8988T (cell line): ENCODE data around the gene KCTD13.
A peak's percentile ranks its signal among the peaks of the same experiment; 100 is the strongest.
"Not testable (repeated sequence)": the region's sequence is repeated elsewhere in the genome, so short reads cannot be mapped to it uniquely, and the experiment has no call there.

Experiments used
- DNase-seq: peaks from one replicate; pipeline ENCODE4 v3.0.0; 2011

KCTD13 gene

DNA sequence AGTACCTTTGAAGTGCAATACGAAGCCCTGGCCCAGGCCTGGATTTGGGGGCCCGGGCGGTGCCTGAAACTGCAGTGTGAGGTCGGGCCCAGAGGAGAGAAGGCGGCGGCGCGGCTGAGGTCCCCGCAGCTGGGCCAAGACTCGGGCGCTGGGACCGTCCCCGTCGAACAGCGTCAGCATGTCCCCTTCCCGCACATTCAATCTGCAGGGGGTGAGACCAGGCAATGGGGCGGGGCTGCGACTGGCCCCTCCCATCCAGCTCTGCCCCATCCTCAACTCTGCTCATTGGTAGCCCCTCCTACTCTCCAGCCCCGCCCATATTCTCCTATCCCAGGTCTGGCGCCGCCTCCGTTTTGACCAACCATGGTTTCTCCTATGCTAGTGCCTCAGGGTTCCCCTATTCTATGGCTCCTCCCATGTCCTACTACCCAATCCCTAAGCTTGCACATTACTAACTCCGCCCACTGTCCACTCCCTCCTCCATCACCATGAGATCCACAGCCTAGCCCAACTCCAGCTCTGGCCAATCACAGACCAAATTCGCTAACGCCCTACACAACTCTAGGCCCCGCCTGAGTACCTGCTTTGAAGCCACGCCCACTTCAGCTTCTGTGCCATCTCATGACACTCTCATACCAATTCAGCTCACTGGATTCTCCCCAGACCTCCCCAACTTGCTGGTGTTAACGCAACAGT, 48.6 kb downstream of the KCTD13 start:
- DNase-seq, result no peak

DNA sequence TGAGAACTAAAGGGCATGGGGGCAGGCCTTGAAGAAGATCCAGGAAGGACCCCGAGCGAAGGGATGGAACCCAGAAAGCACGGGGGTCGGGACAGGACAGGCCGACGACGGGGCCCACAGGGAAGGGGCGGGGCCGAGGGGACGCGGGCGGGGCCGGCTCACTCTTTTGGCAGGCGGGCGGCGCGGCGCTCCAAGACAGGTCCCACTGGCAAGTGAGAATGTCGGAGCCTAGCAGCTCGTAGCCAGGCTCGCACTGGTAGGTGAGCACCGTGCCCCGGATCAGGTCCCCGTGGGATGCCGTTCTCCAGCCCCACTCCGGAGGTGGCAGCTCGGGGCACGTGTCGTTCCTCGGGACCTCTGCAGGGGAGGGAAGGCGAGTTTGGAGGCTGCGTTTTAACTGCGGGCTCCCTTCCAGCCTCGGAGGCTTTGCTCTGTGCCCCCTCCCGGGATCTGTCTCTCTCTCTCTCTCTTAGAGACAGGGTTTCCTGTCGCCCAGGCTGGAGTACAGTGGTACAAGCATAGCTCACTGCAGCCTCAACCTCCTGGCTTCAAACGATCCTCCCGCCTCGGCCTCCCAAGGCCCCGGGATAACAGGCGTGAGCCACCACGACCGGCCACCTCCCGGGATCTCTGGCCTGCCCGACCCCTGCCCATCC, 49.3 kb downstream of the KCTD13 start:
- no peak for DNase-seq

DNA sequence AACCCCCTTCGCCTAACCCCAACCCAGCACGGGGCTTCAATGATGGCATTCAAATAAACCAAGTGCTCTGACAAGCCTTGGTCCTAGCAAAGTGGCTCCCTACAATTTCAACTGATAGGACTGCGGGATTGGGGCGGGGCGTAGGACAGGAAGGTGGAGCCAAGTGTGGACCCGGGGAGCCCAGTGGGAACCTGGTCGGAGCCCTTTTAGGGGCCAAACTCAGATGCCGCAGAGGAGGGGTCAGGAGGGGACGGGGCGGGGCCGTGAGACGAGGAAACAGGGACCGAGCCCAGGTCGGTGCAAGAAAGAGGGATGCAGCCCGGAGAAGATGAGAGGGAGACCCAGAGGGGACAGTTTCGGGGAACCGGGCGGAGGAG, 49.8 kb downstream of the KCTD13 start:
- no peak for DNase-seq

DNA sequence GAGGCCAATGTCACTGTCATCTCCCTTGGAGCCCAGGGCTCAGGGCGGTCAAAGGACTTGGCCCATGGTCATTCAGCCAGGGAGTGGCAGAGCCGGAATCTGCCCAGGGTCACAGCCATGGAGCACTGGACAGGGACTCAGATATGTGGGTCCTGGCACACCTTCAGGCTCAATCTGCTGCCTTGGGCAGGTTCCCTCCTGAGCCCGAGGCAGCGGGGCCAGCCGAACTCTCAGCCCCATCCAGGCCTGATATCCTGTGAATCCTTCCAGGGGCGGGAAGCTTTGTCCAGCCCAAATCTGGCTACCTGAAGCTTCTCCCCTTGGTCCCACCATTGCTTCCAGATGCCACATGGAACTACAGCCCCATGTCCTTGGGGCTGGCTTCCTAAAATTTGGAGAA, 50.8 kb downstream of the KCTD13 start:
- no peak for DNase-seq

DNA sequence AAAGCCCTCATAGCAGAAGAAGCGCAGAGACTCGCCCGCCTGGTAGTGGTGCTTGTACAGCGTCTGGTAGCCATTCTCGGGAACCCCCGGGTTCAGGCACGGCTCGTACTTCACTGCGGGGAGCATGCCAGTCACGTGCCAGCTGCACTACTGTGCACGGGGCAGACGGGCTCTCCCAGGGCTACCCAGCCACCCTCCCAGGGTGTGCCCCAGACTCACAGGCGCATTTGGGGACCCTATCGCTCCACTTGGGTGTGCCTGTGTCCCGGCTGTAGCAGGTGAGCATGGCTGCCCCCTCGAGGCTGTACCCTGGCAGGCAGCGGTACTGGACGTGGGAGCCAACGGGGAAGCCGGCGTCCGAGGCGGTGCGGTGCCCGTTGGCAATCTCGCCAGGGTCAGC, 52.7 kb downstream of the KCTD13 start:
- DNase-seq, result no peak

DNA sequence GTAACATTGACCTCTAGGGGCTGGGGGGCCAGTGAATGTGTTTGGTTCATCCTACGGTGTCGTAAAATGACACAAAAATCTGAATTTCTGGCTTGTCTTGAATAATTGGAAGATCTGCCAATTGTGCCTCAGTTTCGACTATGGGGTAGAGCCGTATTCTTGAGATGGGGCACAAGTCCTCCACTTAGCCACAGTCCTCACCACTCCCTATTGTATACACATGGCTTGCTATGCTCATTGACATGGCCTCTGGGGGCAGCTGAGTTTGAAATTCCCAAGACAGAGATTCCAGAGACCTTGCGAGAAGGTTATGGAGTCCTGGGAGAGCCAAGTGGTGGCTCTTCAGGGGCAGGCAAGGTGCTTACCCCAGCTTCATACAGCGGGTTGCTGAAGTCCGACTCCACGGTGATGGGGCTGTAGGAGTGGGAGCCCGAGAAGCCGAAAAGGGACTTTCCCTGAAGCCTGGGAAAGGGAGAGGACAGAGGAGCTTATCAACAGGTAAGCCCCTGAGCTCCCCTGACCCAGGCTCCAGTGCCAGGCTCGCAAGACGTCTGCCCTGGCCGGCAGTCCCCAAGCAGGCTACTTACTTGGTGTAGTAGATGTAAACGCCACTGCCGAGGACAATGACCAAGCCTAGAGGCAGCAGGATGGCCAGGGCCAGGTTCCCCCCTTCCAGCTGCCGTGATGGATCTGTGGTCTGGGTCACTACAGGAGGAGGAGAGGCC, 54.0 kb downstream of the KCTD13 start:
- no peak for DNase-seq

DNA sequence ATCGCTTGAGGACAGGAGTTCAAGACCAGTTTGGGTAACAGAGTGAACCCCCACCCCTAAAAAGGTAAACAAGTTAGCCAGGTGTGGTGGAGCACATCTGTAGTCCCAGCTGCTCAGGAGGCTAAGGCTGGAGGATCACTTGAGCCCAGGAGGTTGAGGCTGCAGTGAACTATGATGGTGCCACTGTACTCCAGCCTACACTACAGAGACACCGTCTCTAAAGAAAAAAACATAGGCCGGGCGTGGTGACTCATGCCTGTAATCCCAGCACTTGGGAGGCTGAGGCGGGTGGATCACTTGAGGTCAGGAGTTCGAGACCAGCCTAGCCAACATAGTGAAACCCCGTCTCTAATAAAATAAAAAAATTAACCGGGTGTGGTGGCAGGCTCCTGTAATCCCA, 57.0 kb downstream of the KCTD13 start:
- DNase-seq, result not testable (repeated sequence)

DNA sequence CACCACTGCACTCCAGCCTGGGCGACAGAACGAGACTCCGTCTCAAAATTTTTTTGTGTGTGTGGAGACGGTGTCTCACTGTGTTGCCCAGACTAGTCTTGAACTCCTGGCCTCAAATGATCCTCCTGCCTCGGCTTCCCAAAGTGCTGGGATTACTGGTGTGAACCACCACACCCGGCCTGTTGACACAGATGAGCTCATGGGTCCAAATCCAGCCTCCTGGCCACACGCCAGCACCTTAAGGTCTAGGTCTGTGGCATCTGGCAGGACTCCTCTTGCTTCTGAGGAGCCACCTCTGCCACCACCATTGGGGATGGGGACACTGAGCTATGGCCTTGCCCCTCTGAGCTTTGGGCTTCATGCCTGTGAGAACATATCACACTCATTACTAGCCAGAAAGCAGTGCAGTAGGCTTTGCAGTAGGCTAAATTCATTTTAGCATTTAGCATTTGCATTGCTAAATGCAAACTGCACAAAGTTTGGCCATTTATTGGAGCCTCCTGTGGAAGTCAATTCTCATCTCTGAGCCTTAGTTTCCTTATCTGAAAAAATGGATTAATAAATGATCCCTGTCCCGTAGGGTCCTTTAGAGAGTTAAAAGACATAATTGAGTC, 57.5 kb downstream of the KCTD13 start:
- no peak for DNase-seq

DNA sequence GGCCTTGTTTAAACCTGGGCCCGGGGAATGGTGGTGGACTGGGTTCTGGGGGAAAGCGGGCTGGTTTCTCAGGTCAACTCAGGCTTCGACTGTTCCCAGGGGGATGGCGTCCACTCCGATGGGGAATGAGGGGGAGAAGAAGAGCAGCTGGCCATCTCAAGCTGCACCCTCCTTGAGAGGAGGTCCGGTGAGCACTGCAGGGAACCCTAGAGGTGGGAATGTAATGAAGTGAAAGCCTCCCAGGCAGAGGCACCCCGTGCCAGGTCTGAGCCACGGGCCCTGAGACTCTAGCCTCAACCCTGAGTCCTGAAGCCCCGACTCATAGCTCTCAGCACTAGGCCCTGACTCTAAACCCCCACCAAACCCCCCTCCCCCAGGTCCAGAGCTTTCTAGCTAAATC, 61.8 kb downstream of the KCTD13 start:
- no peak for DNase-seq

DNA sequence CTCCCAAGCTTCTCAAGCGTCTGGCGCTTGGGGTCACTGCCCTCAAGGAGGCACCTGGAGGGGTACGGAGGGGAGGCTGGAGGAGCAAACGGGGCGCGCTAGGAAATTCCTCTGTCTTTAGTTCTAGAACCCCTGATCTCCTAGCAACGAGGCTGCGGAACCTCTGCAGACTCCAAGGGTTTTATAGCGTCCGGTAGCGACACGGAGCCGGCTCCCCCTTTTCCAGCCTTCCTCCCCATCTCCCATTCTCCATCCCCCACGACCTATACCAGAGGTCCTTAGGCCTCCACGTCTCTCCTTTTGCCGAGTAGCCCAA, 62.4 kb downstream of the KCTD13 start:
- no peak for DNase-seq

DNA sequence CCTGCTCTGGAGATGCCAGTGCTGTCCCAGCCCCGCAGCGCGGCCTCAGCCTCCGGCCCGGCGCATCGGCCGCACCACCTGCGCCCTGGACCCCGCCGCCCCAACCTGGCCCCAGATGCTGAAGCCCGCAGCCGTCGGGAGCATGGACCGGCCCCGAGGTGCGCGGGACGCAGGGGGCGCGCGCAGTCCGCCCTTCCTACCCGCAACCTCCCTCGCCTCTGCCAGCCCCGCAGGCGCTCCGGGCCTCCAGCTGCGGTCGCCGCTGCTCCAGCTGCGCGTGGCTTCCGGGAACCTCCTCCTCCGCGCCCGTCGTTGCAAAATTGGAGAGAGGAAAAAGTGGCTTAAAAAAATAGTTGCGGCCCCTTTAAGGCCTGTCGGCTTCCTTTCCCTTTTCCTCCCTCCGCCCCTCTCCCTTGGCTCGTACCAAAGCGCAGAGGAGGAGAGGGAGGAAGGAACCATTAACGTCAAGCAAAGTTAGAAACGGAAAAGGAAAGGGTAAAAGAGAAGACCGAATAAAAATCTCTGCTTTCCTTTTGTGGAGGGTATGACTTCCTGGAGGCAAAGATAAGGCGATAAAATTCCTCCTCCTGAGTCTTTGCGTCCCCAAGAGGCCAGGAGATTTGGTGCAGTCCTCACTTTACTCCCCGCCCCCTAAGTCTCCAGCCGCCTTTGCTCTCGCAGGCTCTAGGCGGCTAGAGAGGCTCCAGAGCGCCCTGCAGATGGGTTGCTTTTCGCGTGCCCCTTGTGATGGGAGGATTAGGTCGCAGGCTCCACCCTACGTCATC, 63.0 kb downstream of the KCTD13 start, which contains the start of gene CDIPT:
CDIPT (minus strand) TSS at position 343 of the 785 bp plus-strand sequence. CDS start 369 bp downstream, outside the sequence.
- peak; percentile 53 for DNase-seq

DNA sequence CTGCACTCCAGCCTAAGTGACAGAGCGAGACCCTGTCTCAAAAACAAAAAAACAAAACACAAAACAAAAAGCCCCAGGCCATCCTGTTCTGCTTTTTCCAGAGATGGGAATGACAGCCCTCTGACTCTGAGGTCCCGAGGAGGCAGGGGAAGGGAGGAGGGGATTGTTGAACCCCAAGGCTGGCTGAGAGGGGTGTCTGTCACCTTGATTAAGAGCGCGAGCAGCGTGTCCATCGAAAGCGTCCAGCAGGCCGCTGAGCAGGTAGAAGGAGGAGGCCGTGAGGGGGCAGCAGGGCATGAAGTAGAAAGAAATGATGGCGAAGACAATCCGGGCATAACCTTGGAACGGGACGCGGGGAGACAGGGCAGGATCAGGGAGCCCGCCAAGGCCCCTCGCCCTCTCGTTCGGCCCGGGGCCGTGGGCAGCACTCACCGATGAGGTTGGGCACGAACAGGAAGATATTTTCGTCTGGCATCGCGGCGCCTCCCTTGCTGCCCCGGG, 63.6 kb downstream of the KCTD13 start:
- no peak for DNase-seq

DNA sequence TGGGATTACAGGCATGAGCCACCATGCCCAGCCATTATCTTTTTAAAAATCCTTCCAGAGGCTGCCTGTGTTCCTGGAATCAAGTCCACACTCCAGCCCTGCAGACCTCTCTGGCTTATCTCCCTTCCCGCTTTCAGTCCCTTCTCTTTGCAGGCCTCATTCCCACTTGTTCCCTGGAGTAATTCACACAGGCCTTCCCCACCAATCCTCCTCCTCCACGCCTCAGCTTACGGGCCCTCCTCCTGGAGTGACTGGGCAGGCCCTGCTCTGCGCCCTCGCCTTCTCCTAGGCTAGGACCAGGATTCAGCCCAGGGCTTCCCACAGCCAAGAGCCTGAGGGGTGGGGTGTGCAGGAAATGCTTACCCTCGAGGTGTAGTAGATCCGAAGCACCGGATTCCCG, 65.8 kb downstream of the KCTD13 start:
- no peak for DNase-seq

DNA sequence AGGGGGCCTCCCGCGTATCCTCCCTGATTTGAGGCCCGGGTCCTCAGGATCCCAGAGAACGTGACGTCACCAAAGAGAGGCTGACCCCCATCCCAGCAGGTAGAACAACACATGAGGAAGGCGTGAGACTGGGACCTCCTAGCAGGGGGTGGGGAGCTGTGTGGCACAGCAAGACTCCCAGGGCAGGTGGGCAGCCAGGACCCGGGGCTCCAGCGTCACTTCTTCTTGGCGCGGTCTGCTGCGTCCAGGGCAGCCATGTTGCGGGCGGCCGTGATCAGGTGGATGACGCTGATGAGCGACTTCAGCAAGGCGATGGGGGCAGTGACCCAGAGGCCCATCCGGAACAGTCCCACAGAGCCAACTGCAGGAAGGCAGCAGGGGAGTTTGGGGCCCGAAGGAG, 67.1 kb downstream of the KCTD13 start:
- DNase-seq, result no peak

DNA sequence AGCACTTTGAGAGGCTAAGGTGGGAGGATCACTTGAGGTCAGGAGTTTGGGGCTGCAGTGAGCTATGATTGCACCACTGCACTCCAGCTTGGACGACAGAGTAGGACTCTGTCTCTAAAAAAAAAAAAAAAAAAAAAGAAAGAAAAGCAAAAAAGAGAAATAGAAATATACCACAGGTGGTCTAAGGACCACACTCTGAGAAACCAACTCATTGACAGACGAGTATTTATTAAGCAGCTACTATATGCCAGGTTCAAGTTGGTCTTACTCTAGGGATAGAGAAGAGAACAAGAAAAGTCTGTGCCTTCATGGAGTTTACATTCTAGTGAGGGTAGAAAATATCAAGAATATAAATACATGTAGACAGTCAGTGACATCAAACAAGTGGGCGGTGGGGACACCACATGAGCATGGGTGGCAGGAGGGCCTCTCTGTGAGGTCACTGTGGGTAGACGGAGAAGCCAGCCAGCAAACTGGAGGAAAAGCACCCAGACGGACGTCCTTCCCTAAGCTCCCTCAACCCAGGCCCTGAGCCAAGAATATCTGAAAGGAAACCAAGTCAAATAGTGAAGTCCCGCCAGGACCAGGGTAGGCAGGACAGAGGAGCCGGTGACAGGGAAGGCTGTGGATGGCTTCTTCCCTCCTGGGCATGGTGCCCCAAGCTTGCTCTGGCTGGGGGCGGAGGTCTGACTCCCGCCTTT, 67.7 kb downstream of the KCTD13 start:
- no peak for DNase-seq

DNA sequence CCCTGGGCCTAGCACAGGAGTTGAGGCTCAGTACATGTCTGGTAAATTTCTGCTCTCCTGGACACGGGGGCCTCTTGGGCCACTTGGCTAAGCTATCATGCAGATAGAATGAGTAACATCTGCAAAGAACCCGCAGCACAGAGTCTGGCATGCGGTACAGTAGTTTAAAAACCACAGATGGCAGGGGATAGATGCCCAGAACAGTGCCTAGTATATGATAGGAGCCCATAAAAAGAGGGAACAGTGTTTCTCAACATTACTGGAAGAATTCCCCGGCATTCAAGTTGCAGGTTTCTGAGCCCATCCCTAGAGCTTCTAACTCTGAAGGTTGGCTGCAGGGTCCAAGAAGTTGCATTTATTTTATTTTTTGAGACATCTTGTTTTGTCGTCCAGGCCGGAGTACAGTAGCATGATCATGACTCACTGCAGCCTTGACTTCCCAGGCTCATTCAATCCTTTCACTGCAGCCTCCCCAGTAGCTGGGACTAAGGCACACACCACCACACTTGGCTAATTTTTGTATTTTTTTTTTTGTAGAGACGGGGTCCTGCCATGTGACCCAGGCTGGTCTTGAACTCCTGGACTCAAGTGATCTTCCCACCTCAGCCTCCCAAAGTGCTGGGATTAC, 68.8 kb downstream of the KCTD13 start:
- DNase-seq, result no peak
